ENCODE results near the gene RGS3.

DNA sequence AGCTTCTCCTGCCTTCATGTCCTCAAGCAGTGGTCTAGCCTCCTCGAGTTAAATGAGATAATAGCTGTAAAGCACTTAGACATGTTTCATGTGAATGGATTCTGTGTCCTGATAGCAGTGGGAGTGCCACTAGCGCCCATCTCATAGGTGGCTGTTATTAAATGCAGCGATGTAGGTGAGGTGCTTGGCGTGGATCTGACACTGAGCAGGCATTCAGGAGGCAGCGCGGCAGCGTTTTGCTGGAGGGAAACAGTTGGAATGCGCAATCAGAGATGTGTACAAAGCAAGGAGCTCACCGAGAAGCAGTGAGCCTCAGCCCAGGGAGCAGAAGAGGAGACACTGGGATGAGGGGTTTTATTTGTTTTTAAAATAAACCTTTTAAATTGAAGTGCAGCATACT, 106.6 kb downstream of the RGS3 start:
- TF ChIP-seq, protein P1, sequence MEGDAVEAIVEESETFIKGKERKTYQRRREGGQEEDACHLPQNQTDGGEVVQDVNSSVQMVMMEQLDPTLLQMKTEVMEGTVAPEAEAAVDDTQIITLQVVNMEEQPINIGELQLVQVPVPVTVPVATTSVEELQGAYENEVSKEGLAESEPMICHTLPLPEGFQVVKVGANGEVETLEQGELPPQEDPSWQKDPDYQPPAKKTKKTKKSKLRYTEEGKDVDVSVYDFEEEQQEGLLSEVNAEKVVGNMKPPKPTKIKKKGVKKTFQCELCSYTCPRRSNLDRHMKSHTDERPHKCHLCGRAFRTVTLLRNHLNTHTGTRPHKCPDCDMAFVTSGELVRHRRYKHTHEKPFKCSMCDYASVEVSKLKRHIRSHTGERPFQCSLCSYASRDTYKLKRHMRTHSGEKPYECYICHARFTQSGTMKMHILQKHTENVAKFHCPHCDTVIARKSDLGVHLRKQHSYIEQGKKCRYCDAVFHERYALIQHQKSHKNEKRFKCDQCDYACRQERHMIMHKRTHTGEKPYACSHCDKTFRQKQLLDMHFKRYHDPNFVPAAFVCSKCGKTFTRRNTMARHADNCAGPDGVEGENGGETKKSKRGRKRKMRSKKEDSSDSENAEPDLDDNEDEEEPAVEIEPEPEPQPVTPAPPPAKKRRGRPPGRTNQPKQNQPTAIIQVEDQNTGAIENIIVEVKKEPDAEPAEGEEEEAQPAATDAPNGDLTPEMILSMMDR (IDR thresholded peaks at IDR 0.05), result no peak
- TF ChIP-seq, protein P2, sequence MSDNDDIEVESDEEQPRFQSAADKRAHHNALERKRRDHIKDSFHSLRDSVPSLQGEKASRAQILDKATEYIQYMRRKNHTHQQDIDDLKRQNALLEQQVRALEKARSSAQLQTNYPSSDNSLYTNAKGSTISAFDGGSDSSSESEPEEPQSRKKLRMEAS (IDR thresholded peaks at IDR 0.05), result no peak
- no peak for TF ChIP-seq MYC (IDR thresholded peaks at IDR 0.05; ENCODE audit: borderline replicate concordance, low read length)
- no peak for TF ChIP-seq RFX5 (IDR thresholded peaks at IDR 0.05)
- no peak for TF ChIP-seq POLR2A (IDR thresholded peaks at IDR 0.05; ENCODE audit: low read length)
- TF ChIP-seq NR3C1 (IDR thresholded peaks at IDR 0.05), result no peak
- TF ChIP-seq NPAS2 (CRISPR knock-in tag; IDR thresholded peaks at IDR 0.05; ENCODE audit: borderline replicate concordance), result no peak

All from A549 (cell line).